Activated effector memory CD4-positive, alpha-beta T cell treated with Interleukin-2 at 50 U/mL for 16 hours (primary cell): Measurements from ENCODE around the gene KIF21B.
"Not testable (repeated sequence)": the region's sequence is repeated elsewhere in the genome, so short reads cannot be mapped to it uniquely, and the experiment has no call there.

ENCODE experiments used
- DNase-seq: peaks from one replicate; pipeline ENCODE4 v3.0.0-alpha.2; 2020

Gene KIF21B

GRCh38 chr1:200969726-200970561 is 53.6 kb downstream of the KIF21B start:
- no peak for DNase-seq

- no peak for DNase-seq
Observed at GRCh38 chr1:200968469-200969410, 54.8 kb downstream of the KIF21B start.

GRCh38 chr1:200967693-200968468 is 55.6 kb downstream of the KIF21B start:
- DNase-seq = no peak

- DNase-seq = no peak
Observed at GRCh38 chr1:200966934-200967333, 56.6 kb downstream of the KIF21B start.

GRCh38 chr1:200965111-200965805 is 58.3 kb downstream of the KIF21B start:
- no peak for DNase-seq

- DNase-seq = not testable (repeated sequence)
Observed at GRCh38 chr1:200963888-200964287, 59.6 kb downstream of the KIF21B start.

- DNase-seq = no peak
Observed at GRCh38 chr1:200963076-200963475, 60.4 kb downstream of the KIF21B start.

- no peak for DNase-seq
Observed at GRCh38 chr1:200962631-200963030, 60.9 kb downstream of the KIF21B start.

- DNase-seq = not testable (repeated sequence)
Observed at GRCh38 chr1:200962151-200962550, 61.4 kb downstream of the KIF21B start.

GRCh38 chr1:200960948-200961340 is 62.6 kb downstream of the KIF21B start:
- no peak for DNase-seq

GRCh38 chr1:200960236-200960947 is 63.1 kb downstream of the KIF21B start:
- no peak for DNase-seq

- DNase-seq = no peak
Observed at GRCh38 chr1:200959411-200959921, 64.0 kb downstream of the KIF21B start.

GRCh38 chr1:200958597-200958996 is 64.9 kb downstream of the KIF21B start:
- no peak for DNase-seq

- no peak for DNase-seq
Observed at GRCh38 chr1:200954434-200954833, 69.1 kb downstream of the KIF21B start.

GRCh38 chr1:200951016-200951415 is 72.5 kb downstream of the KIF21B start:
- no peak for DNase-seq

- DNase-seq = no peak
Observed at GRCh38 chr1:200949626-200950025, 73.9 kb downstream of the KIF21B start.

GRCh38 chr1:200947059-200947566 is 76.4 kb downstream of the KIF21B start:
- no peak for DNase-seq

- no peak for DNase-seq
Observed at GRCh38 chr1:200945111-200945510, 78.4 kb downstream of the KIF21B start.

GRCh38 chr1:200938955-200939354 is 84.6 kb downstream of the KIF21B start:
- DNase-seq = no peak

GRCh38 chr1:200935286-200935962 is 88.1 kb downstream of the KIF21B start:
- DNase-seq = not testable (repeated sequence)
